ENCODE data around the gene PSMD13.

DNA sequence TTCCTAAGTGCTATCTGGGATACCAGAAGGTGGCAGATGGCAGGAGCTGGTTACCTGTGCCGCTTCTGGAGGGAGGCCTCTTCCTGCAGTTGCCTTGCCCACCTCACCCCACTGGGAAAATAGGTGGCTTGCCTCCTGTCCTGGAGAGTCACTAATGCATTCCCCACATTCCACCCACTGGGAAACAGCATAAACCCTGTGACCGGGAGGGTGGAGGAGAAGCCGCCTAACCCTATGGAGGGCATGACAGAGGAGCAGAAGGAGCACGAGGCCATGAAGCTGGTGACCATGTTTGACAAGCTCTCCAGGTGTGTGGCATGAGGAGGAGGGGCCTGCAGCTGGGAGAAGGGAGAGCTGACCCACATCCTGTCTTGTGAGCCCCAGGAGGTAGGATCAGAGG, 23.7 kb upstream of the PSMD13 start:
- TF ChIP-seq, protein P1, sequence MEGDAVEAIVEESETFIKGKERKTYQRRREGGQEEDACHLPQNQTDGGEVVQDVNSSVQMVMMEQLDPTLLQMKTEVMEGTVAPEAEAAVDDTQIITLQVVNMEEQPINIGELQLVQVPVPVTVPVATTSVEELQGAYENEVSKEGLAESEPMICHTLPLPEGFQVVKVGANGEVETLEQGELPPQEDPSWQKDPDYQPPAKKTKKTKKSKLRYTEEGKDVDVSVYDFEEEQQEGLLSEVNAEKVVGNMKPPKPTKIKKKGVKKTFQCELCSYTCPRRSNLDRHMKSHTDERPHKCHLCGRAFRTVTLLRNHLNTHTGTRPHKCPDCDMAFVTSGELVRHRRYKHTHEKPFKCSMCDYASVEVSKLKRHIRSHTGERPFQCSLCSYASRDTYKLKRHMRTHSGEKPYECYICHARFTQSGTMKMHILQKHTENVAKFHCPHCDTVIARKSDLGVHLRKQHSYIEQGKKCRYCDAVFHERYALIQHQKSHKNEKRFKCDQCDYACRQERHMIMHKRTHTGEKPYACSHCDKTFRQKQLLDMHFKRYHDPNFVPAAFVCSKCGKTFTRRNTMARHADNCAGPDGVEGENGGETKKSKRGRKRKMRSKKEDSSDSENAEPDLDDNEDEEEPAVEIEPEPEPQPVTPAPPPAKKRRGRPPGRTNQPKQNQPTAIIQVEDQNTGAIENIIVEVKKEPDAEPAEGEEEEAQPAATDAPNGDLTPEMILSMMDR (IDR thresholded peaks at IDR 0.05; ENCODE audit: low read depth, low read length, missing input control), result no peak
- TF ChIP-seq FOXA1 (IDR thresholded peaks at IDR 0.05), result no peak
- TF ChIP-seq JUND (IDR thresholded peaks at IDR 0.05), result no peak
- TF ChIP-seq, protein P2, sequence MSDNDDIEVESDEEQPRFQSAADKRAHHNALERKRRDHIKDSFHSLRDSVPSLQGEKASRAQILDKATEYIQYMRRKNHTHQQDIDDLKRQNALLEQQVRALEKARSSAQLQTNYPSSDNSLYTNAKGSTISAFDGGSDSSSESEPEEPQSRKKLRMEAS (IDR thresholded peaks at IDR 0.05), result no peak
- TF ChIP-seq RAD21 (IDR thresholded peaks at IDR 0.05), result no peak
- TF ChIP-seq, protein P3, sequence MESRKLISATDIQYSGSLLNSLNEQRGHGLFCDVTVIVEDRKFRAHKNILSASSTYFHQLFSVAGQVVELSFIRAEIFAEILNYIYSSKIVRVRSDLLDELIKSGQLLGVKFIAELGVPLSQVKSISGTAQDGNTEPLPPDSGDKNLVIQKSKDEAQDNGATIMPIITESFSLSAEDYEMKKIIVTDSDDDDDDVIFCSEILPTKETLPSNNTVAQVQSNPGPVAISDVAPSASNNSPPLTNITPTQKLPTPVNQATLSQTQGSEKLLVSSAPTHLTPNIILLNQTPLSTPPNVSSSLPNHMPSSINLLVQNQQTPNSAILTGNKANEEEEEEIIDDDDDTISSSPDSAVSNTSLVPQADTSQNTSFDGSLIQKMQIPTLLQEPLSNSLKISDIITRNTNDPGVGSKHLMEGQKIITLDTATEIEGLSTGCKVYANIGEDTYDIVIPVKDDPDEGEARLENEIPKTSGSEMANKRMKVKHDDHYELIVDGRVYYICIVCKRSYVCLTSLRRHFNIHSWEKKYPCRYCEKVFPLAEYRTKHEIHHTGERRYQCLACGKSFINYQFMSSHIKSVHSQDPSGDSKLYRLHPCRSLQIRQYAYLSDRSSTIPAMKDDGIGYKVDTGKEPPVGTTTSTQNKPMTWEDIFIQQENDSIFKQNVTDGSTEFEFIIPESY (IDR thresholded peaks at IDR 0.05), result no peak
- TF ChIP-seq, protein P4, sequence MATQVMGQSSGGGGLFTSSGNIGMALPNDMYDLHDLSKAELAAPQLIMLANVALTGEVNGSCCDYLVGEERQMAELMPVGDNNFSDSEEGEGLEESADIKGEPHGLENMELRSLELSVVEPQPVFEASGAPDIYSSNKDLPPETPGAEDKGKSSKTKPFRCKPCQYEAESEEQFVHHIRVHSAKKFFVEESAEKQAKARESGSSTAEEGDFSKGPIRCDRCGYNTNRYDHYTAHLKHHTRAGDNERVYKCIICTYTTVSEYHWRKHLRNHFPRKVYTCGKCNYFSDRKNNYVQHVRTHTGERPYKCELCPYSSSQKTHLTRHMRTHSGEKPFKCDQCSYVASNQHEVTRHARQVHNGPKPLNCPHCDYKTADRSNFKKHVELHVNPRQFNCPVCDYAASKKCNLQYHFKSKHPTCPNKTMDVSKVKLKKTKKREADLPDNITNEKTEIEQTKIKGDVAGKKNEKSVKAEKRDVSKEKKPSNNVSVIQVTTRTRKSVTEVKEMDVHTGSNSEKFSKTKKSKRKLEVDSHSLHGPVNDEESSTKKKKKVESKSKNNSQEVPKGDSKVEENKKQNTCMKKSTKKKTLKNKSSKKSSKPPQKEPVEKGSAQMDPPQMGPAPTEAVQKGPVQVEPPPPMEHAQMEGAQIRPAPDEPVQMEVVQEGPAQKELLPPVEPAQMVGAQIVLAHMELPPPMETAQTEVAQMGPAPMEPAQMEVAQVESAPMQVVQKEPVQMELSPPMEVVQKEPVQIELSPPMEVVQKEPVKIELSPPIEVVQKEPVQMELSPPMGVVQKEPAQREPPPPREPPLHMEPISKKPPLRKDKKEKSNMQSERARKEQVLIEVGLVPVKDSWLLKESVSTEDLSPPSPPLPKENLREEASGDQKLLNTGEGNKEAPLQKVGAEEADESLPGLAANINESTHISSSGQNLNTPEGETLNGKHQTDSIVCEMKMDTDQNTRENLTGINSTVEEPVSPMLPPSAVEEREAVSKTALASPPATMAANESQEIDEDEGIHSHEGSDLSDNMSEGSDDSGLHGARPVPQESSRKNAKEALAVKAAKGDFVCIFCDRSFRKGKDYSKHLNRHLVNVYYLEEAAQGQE (IDR thresholded peaks at IDR 0.05), result no peak
- no peak for TF ChIP-seq RXRA (IDR thresholded peaks at IDR 0.05)
- TF ChIP-seq HNF4G (IDR thresholded peaks at IDR 0.05), result no peak
- no peak for TF ChIP-seq EGR1 (IDR thresholded peaks at IDR 0.05; ENCODE audit: low read depth in 2 of 2)

Data from liver (tissue), 3 donors.